NT2/D1 (cell line): Measurements from ENCODE around the gene NIPAL3.

Experiments
- DNase-seq: peaks from one replicate; pipeline ENCODE4 v3.0.0-alpha.2; 2011; ENCODE audit warnings: low read depth, low spot score
- H3K27me3 ChIP-seq: 2 replicates; pipeline ENCODE4 v1.6.0; 2011; ENCODE audit warnings: mild to moderate bottlenecking; ENCODE audit not compliant: insufficient read length, insufficient read depth
- H3K36me3 ChIP-seq: 2 replicates; pipeline ENCODE4 v1.6.1; 2011; ENCODE audit warnings: mild to moderate bottlenecking, low read length, mixed read lengths; ENCODE audit not compliant: insufficient read depth, insufficient read length
- H3K4me1 ChIP-seq: 2 replicates; pipeline ENCODE4 v1.5.1; 2011; ENCODE audit not compliant: insufficient read depth, insufficient read length
- H3K4me3 ChIP-seq: 2 replicates; pipeline ENCODE4 v1.5.1; 2011; ENCODE audit warnings: low read depth; ENCODE audit not compliant: insufficient read length
- H3K9ac ChIP-seq: 2 replicates; pipeline ENCODE4 v1.6.0; 2011; ENCODE audit warnings: low read depth; ENCODE audit not compliant: insufficient read length
- H3K9me3 ChIP-seq: 2 replicates; pipeline ENCODE4 v1.5.1; 2011; ENCODE audit warnings: mild to moderate bottlenecking, low read length; ENCODE audit not compliant: insufficient read depth
- SUZ12 ChIP-seq: IDR thresholded peaks from 2 replicates; pipeline ENCODE4 v1.6.1; 2011; ENCODE audit not compliant: insufficient read length, insufficient read depth; ENCODE audit errors: extremely low read depth
- YY1 ChIP-seq: IDR thresholded peaks from 2 replicates; pipeline ENCODE4 v1.6.1; 2011; ENCODE audit not compliant: insufficient read length, insufficient read depth
- ZNF274 ChIP-seq: IDR thresholded peaks from 2 replicates; pipeline ENCODE4 v1.6.1; 2011; ENCODE audit warnings: mild to moderate bottlenecking, low read depth, low read length

Gene NIPAL3

GRCh38 chr1:24425441-24425840, 9.8 kb downstream of the NIPAL3 start:
- Histone ChIP-seq H3K9me3 (no peaks in the 10 kb centered on the region), H3K9ac (no peak overlapping the region), H3K4me3 (no peak overlapping the region), H3K36me3 (no peaks in the 10 kb centered on the region), H3K4me1 (peaks cover 2% of the 10 kb centered on the region), H3K27me3 (no peaks in the 10 kb centered on the region)
- TF ChIP-seq SUZ12 = no peak
- no peak for DNase-seq

GRCh38 chr1:24425922-24426321, 10.3 kb downstream of the NIPAL3 start:
- TF ChIP-seq YY1 (no peak), ZNF274 (no peak), SUZ12 (no peak)
- Histone ChIP-seq H3K9me3 (no peaks in the 10 kb centered on the region), H3K4me1 (peaks cover 2% of the 10 kb centered on the region), H3K36me3 (no peaks in the 10 kb centered on the region), H3K27me3 (no peaks in the 10 kb centered on the region), H3K4me3 (no peak overlapping the region), H3K9ac (no peak overlapping the region)
- DNase-seq = no peak

DNA sequence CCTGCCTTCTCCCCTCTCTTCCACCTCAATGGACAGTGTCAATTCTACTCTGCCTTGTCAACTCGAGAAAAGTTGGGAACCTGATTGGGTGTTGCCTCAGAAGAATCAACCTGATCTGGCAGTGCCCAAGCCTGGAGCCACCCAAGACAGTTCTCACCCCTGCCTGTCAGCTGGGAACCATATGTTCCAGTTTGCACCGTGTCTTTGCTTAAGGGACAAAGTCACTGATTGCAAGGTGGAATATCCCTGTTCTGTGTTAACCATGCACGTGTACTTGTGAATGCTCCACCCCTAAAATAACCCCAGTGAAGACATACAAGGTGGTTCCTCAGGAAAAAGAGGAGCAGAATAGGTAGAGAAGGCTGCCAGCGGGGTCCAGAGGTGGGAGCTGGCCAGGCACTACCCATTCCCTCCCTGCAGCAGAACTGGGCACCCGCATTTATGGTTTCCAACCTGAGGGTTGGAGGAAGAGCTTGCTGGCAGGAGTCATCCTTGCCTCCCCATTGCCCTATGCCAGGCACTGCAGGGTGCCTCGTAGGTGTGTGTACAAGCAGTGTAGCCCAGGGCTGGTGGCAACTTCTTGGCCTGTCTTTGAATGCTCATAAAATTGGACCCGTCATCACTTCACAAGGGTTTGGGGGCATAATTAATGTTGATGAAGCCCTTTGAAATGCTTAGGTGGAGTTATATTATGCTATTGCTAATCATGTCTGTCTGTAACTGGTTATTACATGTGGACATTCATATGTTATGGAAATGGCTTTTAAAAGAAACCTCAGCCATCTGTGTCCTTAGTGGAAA, 11.3 kb downstream of the NIPAL3 start:
- H3K4me3 ChIP-seq = no peak overlapping the region
- no peak overlapping the region for H3K9ac ChIP-seq
- H3K9me3 ChIP-seq = no peaks in the 10 kb centered on the region
- H3K36me3 ChIP-seq = no peaks in the 10 kb centered on the region
- no peak for TF ChIP-seq YY1
- H3K4me1 ChIP-seq = peaks cover 2% of the 10 kb centered on the region
- no peak for DNase-seq
- no peaks in the 10 kb centered on the region for H3K27me3 ChIP-seq

DNA sequence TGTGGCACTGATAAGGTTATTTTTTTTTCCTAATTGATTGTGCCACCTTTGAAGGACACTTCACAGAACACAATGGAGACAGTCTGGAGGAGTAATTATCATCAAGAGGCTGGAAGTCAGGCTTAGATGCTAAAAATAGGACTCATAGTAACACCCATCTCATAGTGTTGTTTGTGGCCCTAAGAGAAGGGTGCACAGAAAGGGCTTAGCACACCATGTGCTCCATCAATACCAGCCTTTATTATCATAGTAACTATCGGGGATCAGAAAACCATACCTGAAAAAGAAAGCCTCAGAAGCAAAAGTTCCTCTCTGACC, 11.9 kb downstream of the NIPAL3 start:
- Histone ChIP-seq H3K9ac (no peak overlapping the region), H3K4me1 (peaks cover 2% of the 10 kb centered on the region), H3K4me3 (no peak overlapping the region), H3K36me3 (no peaks in the 10 kb centered on the region), H3K27me3 (no peaks in the 10 kb centered on the region), H3K9me3 (no peaks in the 10 kb centered on the region)
- no peak for DNase-seq
- TF ChIP-seq ZNF274 (no peak), YY1 (no peak)

GRCh38 chr1:24435782-24436365, 20.3 kb downstream of the NIPAL3 start:
- Histone ChIP-seq H3K9me3 (no peaks in the 10 kb centered on the region), H3K36me3 (no peaks in the 10 kb centered on the region), H3K4me3 (no peak overlapping the region), H3K4me1 (peaks cover 6% of the 10 kb centered on the region), H3K27me3 (no peaks in the 10 kb centered on the region), H3K9ac (no peak overlapping the region)
- no peak for DNase-seq
- TF ChIP-seq YY1 (no peak), ZNF274 (no peak), SUZ12 (no peak)

GRCh38 chr1:24437631-24438396, 22.2 kb downstream of the NIPAL3 start:
- TF ChIP-seq SUZ12 = no peak
- TF ChIP-seq ZNF274 = no peak
- TF ChIP-seq YY1 = no peak
- no peak overlapping the region for H3K9ac ChIP-seq
- H3K9me3 ChIP-seq = no peaks in the 10 kb centered on the region
- H3K27me3 ChIP-seq = no peaks in the 10 kb centered on the region
- DNase-seq = no peak
- H3K4me1 ChIP-seq = peaks cover 6% of the 10 kb centered on the region
- no peaks in the 10 kb centered on the region for H3K36me3 ChIP-seq
- no peak overlapping the region for H3K4me3 ChIP-seq

DNA sequence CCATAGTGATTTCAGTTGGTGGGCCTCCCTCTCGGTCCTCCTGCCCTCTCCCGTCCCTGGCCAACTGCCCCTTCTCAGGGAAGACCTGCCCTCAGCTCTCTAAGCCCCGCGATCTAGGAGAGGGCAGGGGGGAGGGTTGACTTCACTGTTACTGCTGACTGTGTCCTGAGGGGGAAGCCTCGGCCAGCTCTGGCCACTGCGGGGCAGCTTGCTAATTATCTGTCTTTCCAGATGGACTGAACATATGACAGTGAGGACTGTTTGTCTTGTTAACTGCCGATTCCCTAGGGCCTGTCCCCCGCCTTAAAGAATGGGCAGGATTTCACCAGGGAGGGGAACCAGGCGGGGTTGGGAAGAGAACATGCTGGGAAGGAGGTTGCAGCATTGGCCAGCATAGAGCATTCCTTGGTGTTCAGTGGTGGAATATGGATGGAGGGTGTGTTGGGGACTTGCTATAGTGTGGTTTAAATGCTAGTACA, 22.9 kb downstream of the NIPAL3 start:
- Histone ChIP-seq H3K4me3 (no peak overlapping the region), H3K27me3 (no peaks in the 10 kb centered on the region), H3K36me3 (no peaks in the 10 kb centered on the region), H3K9me3 (no peaks in the 10 kb centered on the region), H3K9ac (no peak overlapping the region), H3K4me1 (peaks cover 6% of the 10 kb centered on the region)
- no peak for DNase-seq
- no peak for TF ChIP-seq ZNF274
- TF ChIP-seq YY1 = no peak
- no peak for TF ChIP-seq SUZ12
